Measurements from ENCODE around the gene COPA.

DNA sequence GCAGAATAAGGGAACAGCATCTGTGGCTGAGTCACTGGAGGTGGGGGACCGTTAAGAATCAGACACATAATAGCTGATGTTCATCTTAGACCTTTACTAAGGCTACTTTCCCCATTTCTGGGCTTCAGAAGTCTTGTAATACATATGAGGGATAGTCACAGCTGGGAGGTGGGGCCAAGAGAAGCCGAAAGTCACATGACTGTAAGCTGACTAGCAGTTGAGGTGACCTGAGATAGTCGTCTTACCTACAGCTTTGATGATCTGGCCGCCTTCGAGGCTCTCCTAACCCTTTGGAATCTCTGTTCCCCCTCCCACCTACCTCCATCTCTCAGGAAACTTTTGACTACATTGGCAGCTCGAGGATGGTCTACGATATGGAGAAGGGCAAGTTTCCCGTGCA lies 9.5 kb upstream of the COPA start:
- TF ChIP-seq, protein P1, sequence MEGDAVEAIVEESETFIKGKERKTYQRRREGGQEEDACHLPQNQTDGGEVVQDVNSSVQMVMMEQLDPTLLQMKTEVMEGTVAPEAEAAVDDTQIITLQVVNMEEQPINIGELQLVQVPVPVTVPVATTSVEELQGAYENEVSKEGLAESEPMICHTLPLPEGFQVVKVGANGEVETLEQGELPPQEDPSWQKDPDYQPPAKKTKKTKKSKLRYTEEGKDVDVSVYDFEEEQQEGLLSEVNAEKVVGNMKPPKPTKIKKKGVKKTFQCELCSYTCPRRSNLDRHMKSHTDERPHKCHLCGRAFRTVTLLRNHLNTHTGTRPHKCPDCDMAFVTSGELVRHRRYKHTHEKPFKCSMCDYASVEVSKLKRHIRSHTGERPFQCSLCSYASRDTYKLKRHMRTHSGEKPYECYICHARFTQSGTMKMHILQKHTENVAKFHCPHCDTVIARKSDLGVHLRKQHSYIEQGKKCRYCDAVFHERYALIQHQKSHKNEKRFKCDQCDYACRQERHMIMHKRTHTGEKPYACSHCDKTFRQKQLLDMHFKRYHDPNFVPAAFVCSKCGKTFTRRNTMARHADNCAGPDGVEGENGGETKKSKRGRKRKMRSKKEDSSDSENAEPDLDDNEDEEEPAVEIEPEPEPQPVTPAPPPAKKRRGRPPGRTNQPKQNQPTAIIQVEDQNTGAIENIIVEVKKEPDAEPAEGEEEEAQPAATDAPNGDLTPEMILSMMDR (IDR thresholded peaks at IDR 0.05; ENCODE audit: low read length): no peak
- TF ChIP-seq EZH2 (optimal IDR thresholded peaks at IDR 0.05; ENCODE audit: low read depth, low read length) (no peak), EZH2phosphoT487 (IDR thresholded peaks at IDR 0.05; ENCODE audit: low read length) (no peak)

Data from MM.1S (cell line).